Ishikawa (cell line): ENCODE measurements around the gene MUC15.

Experiments
- CEBPB ChIP-seq: IDR thresholded peaks from 2 replicates; pipeline ENCODE4 v1.6.1; 2012
- CREB1 ChIP-seq: IDR thresholded peaks from 2 replicates; pipeline ENCODE4 v1.6.1; 2012; ENCODE audit warnings: low read depth
- EGR1 ChIP-seq: IDR thresholded peaks from 2 replicates; pipeline ENCODE4 v1.6.1; 2012
- EP300 ChIP-seq: IDR thresholded peaks from 2 replicates; pipeline ENCODE4 v1.6.1; 2012; ENCODE audit warnings: borderline replicate concordance
- FOXM1 ChIP-seq: IDR thresholded peaks from 2 replicates; pipeline ENCODE4 v1.6.1; 2012; ENCODE audit warnings: low read depth, borderline replicate concordance
- NFIC ChIP-seq: IDR thresholded peaks from 2 replicates; pipeline ENCODE4 v1.6.1; 2012
- RAD21 ChIP-seq: IDR thresholded peaks from 2 replicates; pipeline ENCODE4 v1.6.1; 2012; ENCODE audit warnings: low read depth
- TAF1 ChIP-seq: IDR thresholded peaks from 2 replicates; pipeline ENCODE4 v1.6.1; 2012; ENCODE audit warnings: low read depth, mild to moderate bottlenecking
- TCF12 ChIP-seq: IDR thresholded peaks from 2 replicates; pipeline ENCODE4 v1.6.1; 2012; ENCODE audit warnings: low read depth
- TEAD4 ChIP-seq: IDR thresholded peaks from 2 replicates; pipeline ENCODE4 v1.6.1; 2012
- YY1 ChIP-seq: IDR thresholded peaks from 2 replicates; pipeline ENCODE4 v1.6.1; 2012; ENCODE audit warnings: low read depth
- ZBTB7A ChIP-seq: IDR thresholded peaks from 2 replicates; pipeline ENCODE4 v1.6.1; 2012; ENCODE audit warnings: low read depth
- TF ChIP-seq, protein P1 (sequence below): IDR thresholded peaks from 2 replicates; pipeline ENCODE4 v1.6.1; 2012; ENCODE audit warnings: low read depth, mild to moderate bottlenecking
- TF ChIP-seq, protein P2 (sequence below): IDR thresholded peaks from 2 replicates; pipeline ENCODE4 v1.6.1; 2012
- TF ChIP-seq, protein P3 (sequence below): IDR thresholded peaks from 2 replicates; pipeline ENCODE4 v1.6.1; 2012

The MUC15 gene

DNA sequence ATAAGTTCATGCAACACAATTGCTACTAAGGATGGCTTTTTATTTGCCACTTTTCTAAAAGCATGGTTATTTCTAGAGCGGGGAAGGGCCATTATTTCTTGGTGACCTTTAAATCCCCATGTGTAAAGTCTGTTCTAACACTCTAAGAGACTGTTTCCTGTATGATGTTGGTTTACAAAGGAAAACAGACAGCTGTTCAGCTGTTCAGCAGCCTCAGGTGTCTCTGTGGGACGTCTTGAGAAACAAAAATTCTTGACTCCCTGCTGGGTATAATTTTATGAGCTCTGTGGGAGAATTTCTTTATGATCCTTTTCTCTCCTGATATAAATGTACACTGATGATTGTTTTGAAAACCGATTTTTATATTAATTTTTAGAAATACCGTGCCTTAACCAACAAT is 13.9 kb downstream of the MUC15 start:
- peak; percentile 54 for TF ChIP-seq TEAD4
- no peak for TF ChIP-seq TAF1

DNA sequence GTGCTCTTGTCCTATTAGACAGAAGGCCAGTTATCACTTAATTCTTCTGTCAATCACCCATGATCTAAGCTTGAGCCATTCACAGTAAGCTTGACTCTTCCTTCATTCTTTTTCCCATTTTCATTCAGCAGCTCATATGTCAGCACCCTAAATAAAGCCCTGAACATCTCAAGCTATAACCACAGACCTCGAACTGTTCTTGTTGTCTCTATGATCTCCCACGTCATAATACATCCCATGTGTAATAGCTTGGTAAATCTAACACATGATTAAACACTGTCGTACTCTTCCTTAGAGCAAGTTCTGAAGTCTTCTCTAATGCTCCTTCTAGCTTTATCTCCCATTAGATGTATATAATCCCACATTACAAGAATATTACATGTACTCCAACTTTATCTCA is 14.4 kb downstream of the MUC15 start:
- TF ChIP-seq EP300 (no peak), TEAD4 (no peak), CREB1 (no peak), FOXM1 (no peak), ZBTB7A (no peak), TAF1 (no peak), TCF12 (no peak), YY1 (no peak), RAD21 (no peak), CEBPB (no peak), EGR1 (no peak)
- TF ChIP-seq, protein P1, sequence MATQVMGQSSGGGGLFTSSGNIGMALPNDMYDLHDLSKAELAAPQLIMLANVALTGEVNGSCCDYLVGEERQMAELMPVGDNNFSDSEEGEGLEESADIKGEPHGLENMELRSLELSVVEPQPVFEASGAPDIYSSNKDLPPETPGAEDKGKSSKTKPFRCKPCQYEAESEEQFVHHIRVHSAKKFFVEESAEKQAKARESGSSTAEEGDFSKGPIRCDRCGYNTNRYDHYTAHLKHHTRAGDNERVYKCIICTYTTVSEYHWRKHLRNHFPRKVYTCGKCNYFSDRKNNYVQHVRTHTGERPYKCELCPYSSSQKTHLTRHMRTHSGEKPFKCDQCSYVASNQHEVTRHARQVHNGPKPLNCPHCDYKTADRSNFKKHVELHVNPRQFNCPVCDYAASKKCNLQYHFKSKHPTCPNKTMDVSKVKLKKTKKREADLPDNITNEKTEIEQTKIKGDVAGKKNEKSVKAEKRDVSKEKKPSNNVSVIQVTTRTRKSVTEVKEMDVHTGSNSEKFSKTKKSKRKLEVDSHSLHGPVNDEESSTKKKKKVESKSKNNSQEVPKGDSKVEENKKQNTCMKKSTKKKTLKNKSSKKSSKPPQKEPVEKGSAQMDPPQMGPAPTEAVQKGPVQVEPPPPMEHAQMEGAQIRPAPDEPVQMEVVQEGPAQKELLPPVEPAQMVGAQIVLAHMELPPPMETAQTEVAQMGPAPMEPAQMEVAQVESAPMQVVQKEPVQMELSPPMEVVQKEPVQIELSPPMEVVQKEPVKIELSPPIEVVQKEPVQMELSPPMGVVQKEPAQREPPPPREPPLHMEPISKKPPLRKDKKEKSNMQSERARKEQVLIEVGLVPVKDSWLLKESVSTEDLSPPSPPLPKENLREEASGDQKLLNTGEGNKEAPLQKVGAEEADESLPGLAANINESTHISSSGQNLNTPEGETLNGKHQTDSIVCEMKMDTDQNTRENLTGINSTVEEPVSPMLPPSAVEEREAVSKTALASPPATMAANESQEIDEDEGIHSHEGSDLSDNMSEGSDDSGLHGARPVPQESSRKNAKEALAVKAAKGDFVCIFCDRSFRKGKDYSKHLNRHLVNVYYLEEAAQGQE: no peak
- TF ChIP-seq, protein P2, sequence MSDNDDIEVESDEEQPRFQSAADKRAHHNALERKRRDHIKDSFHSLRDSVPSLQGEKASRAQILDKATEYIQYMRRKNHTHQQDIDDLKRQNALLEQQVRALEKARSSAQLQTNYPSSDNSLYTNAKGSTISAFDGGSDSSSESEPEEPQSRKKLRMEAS: no peak
- TF ChIP-seq, protein P3, sequence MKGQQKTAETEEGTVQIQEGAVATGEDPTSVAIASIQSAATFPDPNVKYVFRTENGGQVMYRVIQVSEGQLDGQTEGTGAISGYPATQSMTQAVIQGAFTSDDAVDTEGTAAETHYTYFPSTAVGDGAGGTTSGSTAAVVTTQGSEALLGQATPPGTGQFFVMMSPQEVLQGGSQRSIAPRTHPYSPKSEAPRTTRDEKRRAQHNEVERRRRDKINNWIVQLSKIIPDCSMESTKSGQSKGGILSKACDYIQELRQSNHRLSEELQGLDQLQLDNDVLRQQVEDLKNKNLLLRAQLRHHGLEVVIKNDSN: no peak

DNA sequence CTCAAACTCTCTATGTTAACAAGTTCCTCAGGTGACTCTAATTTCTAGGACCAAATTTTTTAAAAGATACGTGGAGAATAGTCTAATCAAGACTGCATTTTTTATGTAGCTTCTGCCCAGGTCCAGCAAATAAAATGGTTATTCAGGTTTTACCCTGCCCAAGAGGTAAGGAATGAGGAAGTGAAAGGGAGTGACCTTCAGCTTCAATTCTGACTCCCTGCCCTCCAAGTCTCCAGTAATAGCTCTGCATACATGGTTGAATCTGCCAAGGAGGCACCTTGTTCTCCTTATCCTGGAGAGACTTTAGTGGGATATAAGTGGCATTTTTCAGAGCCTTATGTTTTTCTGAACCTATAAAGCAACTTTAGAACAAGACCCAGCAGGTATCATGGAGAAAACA is 15.5 kb downstream of the MUC15 start:
- TF ChIP-seq NFIC (no peak), EGR1 (no peak), TEAD4 (no peak), EP300 (no peak), ZBTB7A (no peak), RAD21 (no peak), FOXM1 (no peak), TCF12 (no peak), TAF1 (no peak), CEBPB (no peak)
- TF ChIP-seq, protein P2: no peak
- TF ChIP-seq, protein P1: no peak
- TF ChIP-seq, protein P3: no peak

DNA sequence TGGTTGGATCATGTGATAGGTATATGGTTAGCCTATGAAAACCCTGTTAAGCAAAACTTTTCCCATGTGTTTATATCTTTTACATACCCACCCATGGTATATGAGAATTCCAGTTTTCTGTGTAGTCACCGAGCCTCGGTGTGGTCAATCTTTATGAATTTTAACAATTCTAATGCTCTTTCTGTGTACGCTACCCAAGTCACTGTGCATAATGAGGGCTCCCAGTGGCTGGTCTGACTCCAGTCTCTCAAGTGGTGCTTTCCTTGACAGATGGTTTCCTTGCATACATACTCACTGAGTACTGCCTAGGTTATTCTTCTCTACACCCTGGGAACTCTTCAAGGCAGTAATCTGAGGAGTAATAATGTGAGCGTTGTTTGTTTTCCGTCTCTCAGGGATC is 17.6 kb downstream of the MUC15 start:
- no peak for TF ChIP-seq ZBTB7A
- no peak for TF ChIP-seq TEAD4
- no peak for TF ChIP-seq FOXM1
- TF ChIP-seq CEBPB: no peak
- no peak for TF ChIP-seq CREB1
- TF ChIP-seq, protein P2: no peak
- no peak for TF ChIP-seq EGR1
- no peak for TF ChIP-seq NFIC
- TF ChIP-seq, protein P3: no peak
- no peak for TF ChIP-seq RAD21

DNA sequence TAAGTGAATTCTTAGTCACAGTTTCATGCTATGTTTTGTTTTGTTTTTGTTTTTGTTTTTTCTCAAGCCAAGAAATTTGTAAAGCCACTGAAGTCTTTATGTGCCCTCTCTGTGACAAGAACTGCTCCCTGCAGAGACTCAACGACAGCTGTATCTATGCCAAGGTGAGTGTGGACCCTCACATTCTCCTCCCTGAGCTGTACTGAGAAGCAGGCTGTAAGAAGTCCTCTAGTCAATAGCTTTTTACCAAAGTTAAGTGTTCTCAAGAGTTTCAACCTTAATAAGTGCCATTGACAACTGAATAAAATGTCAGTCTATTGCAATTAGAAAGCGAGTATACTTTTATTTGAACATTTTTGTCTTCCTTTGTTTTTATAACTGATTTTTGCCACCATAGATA is 18.9 kb downstream of the MUC15 start:
- no peak for TF ChIP-seq CREB1
- TF ChIP-seq CEBPB: no peak
- TF ChIP-seq, protein P2: no peak
- no peak for TF ChIP-seq TAF1
- no peak for TF ChIP-seq YY1
- TF ChIP-seq EP300: no peak
- no peak for TF ChIP-seq RAD21
- no peak for TF ChIP-seq NFIC
- no peak for TF ChIP-seq TCF12
- TF ChIP-seq, protein P3: no peak
- TF ChIP-seq, protein P1: no peak
- no peak for TF ChIP-seq ZBTB7A
- no peak for TF ChIP-seq EGR1
- TF ChIP-seq TEAD4: no peak
- no peak for TF ChIP-seq FOXM1
